Kidney epithelial cell (primary cell): ENCODE data around the gene CA11. TPM values are rescaled to one million over a fixed set of nuclear protein-coding genes. Genes with fewer than 3 reads are reported as not detected.

Source experiments
- DNase-seq: peaks from one replicate; pipeline ENCODE4 v3.0.0-alpha.2; 2010; ENCODE audit warnings: low read depth
- H3K27me3 ChIP-seq: 2 replicates; pipeline ENCODE4 v1.6.0; 2011; ENCODE audit warnings: low read length; ENCODE audit not compliant: control insufficient read depth, insufficient read depth
- H3K36me3 ChIP-seq: 2 replicates; pipeline ENCODE4 v1.5.1; 2011; ENCODE audit warnings: low read length; ENCODE audit not compliant: control insufficient read depth, insufficient read depth
- H3K4me3 ChIP-seq: 2 replicates; pipeline ENCODE4 v1.5.1; 2011; ENCODE audit warnings: low read depth, mild to moderate bottlenecking, control low read depth, low read length
- total RNA-seq: library from RNA; depleted of rRNA; stranded (reverse); fragments of >200 nt; gene quantifications from 2 replicates; pipeline ENCODE4 v1.2.3, GENCODE V29; 2015
- TF ChIP-seq, protein P1 (sequence below): IDR thresholded peaks from 2 replicates; pipeline ENCODE4 v1.5.1; 2011; ENCODE audit warnings: mild to moderate bottlenecking, moderate library complexity, low read length, control low read depth, inconsistent platforms; ENCODE audit not compliant: insufficient read depth, poor library complexity, severe bottlenecking

CA11 gene
- total RNA-seq, 1 donor from 2014 or later: 1.1 TPM

DNA sequence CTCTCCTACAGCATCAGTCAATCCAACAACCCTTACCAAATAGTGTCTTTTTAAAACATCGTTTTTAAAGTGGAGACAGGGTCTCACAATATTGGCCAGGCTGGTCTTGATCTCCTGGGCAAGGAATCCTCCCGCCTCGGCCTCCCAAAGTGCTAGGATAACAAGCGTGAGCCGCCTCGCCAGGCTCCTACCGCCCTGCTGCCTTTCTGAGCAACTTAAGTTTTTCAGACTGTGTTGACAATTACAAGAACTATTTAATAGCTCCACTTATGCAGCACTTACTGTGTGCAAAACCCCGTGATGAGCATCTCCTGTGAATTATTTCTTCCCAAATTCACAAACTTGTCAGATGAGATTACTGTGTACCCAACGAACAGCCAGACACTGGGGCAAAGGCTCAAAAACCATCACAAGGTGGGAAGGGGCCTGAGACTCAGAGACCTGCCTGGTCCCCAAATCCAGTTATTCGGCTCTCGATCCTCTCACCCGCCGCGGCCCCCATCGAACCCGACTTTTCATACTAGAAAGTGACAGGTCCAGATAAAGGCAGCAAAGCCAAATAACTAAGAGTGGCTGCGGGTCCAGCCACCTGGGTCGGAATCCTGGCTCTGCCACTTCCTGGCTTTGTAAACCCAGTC is 27.6 kb downstream of the CA11 start:
- DNase-seq: no peak
- TF ChIP-seq, protein P1, sequence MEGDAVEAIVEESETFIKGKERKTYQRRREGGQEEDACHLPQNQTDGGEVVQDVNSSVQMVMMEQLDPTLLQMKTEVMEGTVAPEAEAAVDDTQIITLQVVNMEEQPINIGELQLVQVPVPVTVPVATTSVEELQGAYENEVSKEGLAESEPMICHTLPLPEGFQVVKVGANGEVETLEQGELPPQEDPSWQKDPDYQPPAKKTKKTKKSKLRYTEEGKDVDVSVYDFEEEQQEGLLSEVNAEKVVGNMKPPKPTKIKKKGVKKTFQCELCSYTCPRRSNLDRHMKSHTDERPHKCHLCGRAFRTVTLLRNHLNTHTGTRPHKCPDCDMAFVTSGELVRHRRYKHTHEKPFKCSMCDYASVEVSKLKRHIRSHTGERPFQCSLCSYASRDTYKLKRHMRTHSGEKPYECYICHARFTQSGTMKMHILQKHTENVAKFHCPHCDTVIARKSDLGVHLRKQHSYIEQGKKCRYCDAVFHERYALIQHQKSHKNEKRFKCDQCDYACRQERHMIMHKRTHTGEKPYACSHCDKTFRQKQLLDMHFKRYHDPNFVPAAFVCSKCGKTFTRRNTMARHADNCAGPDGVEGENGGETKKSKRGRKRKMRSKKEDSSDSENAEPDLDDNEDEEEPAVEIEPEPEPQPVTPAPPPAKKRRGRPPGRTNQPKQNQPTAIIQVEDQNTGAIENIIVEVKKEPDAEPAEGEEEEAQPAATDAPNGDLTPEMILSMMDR: no peak
- Histone ChIP-seq H3K4me3 (peak overlapping the region; percentile 90), H3K36me3 (peaks cover 5% of the 10 kb centered on the region), H3K27me3 (no peaks in the 10 kb centered on the region)

DNA sequence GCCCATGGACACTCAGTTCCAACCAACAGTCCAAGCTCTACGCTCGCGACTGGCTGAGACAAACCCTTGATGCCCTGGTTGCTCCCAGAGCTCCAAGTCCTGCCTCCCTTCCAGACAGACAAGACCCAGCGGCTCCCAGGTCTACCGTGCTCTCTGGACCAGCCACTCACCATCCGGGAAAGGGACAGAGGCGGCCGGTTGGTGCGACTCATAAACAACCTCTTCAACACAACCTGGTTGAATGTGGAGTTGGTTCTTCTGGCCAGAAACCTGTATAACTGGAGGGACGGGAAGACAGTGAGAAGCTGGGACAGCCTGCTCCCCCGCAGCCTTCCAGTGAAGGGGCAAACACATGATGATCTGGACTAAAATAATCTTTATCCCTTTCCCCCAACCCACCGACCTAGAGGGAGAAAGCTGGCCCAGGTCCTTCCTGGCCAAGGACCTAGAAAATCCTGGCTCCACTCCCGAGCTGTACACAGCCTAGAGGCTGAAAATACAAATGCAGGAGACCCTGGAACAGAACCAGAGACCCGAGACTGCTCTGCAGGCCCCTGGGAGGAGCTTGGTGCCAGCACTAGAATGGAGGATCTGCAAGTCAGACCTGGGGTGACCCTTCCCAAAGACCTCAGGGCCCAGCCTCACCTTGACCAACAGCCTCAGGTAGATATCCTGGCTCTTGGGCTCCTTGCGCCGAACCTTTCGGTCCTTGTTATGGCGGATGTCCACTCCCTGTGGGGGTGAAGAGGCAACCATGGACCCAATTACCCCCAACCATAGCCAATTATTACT is 28.6 kb downstream of the CA11 start:
- Histone ChIP-seq H3K4me3 (peak overlapping the region; percentile 90), H3K36me3 (peaks cover 5% of the 10 kb centered on the region), H3K27me3 (no peaks in the 10 kb centered on the region)
- TF ChIP-seq, protein P1: no peak
- DNase-seq: no peak

DNA sequence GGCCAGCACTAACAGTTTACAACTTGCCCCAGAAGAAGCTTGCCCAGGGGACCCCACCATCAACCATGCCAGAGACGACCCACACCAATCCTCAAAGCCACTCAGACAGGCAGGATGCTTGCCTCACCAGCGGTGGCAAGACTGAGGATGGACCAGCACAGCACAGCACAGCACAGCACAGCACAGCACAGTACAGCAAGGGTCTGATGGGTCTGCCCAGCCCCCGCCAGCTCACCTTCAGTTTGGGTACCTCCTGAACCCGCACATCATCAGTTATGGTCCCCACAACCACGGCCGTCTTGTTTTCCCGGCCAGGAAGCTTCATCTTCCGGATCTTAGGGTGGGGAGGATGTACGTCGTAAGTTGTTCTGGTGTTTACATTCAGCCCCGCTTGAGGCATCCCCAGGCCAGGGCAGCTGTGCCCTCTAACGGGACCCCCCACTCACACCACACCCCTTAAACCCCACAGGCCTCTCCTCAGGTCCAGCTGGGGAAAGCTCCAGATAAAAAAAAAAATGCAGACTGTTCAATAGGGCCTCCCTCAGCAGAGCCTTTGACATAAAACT is 29.4 kb downstream of the CA11 start:
- Histone ChIP-seq H3K4me3 (no peak overlapping the region), H3K36me3 (peaks cover 5% of the 10 kb centered on the region), H3K27me3 (no peaks in the 10 kb centered on the region)
- TF ChIP-seq, protein P1: no peak
- no peak for DNase-seq

DNA sequence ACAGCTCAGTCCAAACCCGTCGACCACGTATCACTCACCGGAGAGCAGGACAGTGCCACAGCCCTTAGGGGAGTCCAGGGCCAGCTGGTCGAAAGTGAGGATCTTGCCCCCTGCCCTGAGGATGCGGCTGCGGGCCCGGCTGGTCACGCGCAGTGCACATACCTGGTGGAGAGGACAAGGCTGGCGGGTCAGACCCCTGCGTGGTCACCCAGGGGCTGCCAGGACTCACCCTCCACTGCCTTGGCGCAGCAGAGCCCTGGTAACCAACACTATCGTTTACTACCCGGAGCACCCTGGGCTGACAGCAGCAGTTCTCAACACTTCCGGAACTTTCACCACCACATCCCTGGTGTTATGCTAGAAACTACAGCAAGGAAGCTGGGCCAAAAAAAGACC is 29.9 kb downstream of the CA11 start:
- Histone ChIP-seq H3K27me3 (no peaks in the 10 kb centered on the region), H3K4me3 (no peak overlapping the region), H3K36me3 (peaks cover 5% of the 10 kb centered on the region)
- TF ChIP-seq, protein P1: no peak
- no peak for DNase-seq

DNA sequence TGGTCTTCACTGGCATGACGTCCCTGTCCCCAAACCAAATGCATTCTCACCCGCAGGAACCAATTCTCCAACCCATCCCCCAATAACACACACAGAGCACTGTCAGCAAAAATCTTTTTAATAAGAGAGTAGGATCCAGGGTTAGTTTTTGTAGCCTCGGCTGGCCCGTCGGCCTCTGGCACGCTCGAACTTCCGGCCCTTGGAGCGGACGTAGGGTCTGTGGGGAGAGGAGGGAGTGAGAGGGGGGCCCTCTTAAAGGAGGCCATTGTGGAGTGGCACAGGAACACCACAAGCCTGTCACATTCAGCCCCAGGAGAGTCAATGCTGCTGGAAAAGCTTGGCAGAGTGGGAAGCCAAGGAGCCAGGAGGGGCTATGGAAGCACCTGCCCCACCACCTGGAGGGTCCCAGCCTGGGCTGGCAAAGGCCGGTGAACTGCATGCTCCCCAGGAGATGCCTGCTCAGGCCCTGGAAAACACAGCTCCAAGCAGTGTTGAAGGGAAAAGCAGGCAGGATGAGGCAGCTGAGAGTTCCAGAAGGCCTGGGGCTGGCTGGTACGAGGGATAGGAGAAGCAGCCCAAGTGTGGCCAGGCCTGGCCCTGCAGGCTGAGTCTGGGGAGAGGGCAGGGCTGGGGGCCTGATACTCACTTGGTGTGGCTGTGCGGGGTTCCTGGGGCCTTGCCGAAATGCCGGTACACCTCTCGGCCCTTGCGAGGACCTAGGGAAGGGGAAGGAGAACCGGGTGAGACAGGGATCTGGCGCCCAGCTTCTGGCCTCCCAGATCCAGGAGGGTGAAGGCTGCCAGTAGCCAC is 30.6 kb downstream of the CA11 start:
- TF ChIP-seq, protein P1: no peak
- no peak for DNase-seq
- Histone ChIP-seq H3K27me3 (no peaks in the 10 kb centered on the region), H3K4me3 (no peak overlapping the region), H3K36me3 (peaks cover 5% of the 10 kb centered on the region)
